DOHH2 (cell line): Measurements from ENCODE around the gene KIFC1.

Experiments used
- EZH2phosphoT487 ChIP-seq: fragments of 200-600 bp; sonication (generic); IDR thresholded peaks from 2 replicates; pipeline ENCODE4 v1.6.1; 2017; ENCODE audit warnings: borderline replicate concordance, mild to moderate bottlenecking, antibody characterized with exemption, low read length, moderate library complexity, mixed read lengths
- TF ChIP-seq, protein P1 (sequence below): fragments of 200-600 bp; sonication (generic); IDR thresholded peaks from one replicate; pipeline ENCODE4 v1.5.1; 2014; ENCODE audit warnings: antibody characterized with exemption, mild to moderate bottlenecking, low read depth, low read length; ENCODE audit not compliant: poor library complexity, severe bottlenecking

DNA sequence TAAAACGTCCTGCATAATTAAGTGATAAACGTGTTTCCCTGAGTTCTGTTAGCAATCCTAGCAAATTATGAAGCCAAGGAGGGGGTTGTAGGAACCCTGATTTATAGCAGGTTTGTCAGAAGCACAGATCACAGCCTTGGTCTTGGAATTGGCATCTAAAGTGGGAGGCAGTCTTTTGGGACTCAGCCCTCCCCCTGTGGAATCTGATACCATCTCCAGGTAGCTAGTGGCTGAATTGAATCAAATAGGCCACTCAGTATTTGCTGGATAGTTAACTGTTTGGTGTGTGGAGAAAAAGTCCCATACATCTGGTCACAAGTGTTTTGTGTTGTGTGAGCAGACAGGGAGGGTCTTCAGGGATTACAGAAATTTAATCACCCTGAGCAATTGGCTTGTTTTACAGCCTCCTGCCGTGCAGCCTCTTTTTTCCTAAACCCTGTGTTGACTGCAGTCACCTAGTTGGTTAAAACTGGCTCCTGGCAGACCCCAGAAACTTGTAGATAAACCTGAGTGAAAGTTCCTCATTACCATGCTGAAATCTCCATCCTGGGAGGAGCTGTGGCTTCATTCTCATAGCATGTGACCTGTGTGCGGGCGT lies 19.0 kb upstream of the KIFC1 start:
- TF ChIP-seq, protein P1, sequence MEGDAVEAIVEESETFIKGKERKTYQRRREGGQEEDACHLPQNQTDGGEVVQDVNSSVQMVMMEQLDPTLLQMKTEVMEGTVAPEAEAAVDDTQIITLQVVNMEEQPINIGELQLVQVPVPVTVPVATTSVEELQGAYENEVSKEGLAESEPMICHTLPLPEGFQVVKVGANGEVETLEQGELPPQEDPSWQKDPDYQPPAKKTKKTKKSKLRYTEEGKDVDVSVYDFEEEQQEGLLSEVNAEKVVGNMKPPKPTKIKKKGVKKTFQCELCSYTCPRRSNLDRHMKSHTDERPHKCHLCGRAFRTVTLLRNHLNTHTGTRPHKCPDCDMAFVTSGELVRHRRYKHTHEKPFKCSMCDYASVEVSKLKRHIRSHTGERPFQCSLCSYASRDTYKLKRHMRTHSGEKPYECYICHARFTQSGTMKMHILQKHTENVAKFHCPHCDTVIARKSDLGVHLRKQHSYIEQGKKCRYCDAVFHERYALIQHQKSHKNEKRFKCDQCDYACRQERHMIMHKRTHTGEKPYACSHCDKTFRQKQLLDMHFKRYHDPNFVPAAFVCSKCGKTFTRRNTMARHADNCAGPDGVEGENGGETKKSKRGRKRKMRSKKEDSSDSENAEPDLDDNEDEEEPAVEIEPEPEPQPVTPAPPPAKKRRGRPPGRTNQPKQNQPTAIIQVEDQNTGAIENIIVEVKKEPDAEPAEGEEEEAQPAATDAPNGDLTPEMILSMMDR, result no peak
- no peak for TF ChIP-seq EZH2phosphoT487
